ENCODE measurements around the gene TNFRSF12A.

DNA sequence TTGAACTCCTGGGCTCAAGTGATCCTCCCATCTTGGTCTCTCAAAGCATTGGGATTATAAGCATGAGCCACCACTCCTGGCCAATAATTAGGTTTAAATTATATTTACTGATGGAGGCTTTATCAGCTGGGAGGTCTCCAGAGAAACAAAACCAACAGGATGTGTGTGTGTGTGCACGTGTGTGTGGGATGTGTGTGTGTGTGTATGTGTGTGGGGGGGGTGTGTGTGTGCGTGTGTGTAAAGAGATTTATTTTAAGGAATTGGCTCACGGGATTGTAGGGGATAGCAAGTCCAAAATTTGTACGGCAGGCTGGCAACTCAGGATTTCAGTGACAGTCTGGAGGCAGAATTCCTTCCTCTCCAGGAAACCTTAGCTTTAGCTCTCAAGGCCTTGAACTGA is 30.8 kb downstream of the TNFRSF12A start:
- TF ChIP-seq, protein P1, sequence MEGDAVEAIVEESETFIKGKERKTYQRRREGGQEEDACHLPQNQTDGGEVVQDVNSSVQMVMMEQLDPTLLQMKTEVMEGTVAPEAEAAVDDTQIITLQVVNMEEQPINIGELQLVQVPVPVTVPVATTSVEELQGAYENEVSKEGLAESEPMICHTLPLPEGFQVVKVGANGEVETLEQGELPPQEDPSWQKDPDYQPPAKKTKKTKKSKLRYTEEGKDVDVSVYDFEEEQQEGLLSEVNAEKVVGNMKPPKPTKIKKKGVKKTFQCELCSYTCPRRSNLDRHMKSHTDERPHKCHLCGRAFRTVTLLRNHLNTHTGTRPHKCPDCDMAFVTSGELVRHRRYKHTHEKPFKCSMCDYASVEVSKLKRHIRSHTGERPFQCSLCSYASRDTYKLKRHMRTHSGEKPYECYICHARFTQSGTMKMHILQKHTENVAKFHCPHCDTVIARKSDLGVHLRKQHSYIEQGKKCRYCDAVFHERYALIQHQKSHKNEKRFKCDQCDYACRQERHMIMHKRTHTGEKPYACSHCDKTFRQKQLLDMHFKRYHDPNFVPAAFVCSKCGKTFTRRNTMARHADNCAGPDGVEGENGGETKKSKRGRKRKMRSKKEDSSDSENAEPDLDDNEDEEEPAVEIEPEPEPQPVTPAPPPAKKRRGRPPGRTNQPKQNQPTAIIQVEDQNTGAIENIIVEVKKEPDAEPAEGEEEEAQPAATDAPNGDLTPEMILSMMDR (IDR thresholded peaks at IDR 0.05 in 2 of 3, conservative IDR thresholded peaks at IDR 0.05 in 1 of 3; ENCODE audit: control insufficient read depth in 2 of 3, extremely low read depth in 1 of 3, insufficient read depth in 1 of 3, low read depth in 3 of 3, low read length in 3 of 3) = no peak
- TF ChIP-seq, protein P2, sequence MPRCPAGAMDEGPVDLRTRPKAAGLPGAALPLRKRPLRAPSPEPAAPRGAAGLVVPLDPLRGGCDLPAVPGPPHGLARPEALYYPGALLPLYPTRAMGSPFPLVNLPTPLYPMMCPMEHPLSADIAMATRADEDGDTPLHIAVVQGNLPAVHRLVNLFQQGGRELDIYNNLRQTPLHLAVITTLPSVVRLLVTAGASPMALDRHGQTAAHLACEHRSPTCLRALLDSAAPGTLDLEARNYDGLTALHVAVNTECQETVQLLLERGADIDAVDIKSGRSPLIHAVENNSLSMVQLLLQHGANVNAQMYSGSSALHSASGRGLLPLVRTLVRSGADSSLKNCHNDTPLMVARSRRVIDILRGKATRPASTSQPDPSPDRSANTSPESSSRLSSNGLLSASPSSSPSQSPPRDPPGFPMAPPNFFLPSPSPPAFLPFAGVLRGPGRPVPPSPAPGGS (IDR thresholded peaks at IDR 0.05; ENCODE audit: borderline replicate concordance, insufficient read depth, low read depth, low read length, poor library complexity, severe bottlenecking) = no peak
- TF ChIP-seq, protein P3, sequence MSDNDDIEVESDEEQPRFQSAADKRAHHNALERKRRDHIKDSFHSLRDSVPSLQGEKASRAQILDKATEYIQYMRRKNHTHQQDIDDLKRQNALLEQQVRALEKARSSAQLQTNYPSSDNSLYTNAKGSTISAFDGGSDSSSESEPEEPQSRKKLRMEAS (IDR thresholded peaks at IDR 0.05; ENCODE audit: low read depth, low read length) = no peak
- no peak for TF ChIP-seq NBN (IDR thresholded peaks at IDR 0.05)
- TF ChIP-seq POLR2A (IDR thresholded peaks at IDR 0.05; ENCODE audit: low read depth, low read length) = no peak
- TF ChIP-seq HDAC6 (IDR thresholded peaks at IDR 0.05; ENCODE audit: unreplicated experiment) = no peak
- TF ChIP-seq, protein P4, sequence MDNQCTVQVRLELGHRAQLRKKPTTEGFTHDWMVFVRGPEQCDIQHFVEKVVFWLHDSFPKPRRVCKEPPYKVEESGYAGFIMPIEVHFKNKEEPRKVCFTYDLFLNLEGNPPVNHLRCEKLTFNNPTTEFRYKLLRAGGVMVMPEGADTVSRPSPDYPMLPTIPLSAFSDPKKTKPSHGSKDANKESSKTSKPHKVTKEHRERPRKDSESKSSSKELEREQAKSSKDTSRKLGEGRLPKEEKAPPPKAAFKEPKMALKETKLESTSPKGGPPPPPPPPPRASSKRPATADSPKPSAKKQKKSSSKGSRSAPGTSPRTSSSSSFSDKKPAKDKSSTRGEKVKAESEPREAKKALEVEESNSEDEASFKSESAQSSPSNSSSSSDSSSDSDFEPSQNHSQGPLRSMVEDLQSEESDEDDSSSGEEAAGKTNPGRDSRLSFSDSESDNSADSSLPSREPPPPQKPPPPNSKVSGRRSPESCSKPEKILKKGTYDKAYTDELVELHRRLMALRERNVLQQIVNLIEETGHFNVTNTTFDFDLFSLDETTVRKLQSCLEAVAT (IDR thresholded peaks at IDR 0.05) = no peak
- TF ChIP-seq IRF4 (IDR thresholded peaks at IDR 0.05; ENCODE audit: low read depth, low read length) = no peak
- TF ChIP-seq RUNX3 (IDR thresholded peaks at IDR 0.05; ENCODE audit: low read length) = no peak
- no peak for TF ChIP-seq JUNB (IDR thresholded peaks at IDR 0.05)
- TF ChIP-seq, protein P5, sequence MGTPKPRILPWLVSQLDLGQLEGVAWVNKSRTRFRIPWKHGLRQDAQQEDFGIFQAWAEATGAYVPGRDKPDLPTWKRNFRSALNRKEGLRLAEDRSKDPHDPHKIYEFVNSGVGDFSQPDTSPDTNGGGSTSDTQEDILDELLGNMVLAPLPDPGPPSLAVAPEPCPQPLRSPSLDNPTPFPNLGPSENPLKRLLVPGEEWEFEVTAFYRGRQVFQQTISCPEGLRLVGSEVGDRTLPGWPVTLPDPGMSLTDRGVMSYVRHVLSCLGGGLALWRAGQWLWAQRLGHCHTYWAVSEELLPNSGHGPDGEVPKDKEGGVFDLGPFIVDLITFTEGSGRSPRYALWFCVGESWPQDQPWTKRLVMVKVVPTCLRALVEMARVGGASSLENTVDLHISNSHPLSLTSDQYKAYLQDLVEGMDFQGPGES (IDR thresholded peaks at IDR 0.05) = no peak
- TF ChIP-seq TBL1XR1 (IDR thresholded peaks at IDR 0.05; ENCODE audit: low read depth, low read length) = no peak
- TF ChIP-seq TCF3 (IDR thresholded peaks at IDR 0.05; ENCODE audit: borderline replicate concordance, insufficient read depth, low read depth, low read length) = no peak
